Mucosa of gallbladder (tissue), 1 donor: Measurements from ENCODE around the gene LPP. TPM values are rescaled to one million over a fixed set of nuclear protein-coding genes. Genes with fewer than 3 reads are reported as not detected.

Experiments used
- DNase-seq: peaks from one replicate; pipeline ENCODE4 v3.0.0-alpha.2; 2020; ENCODE audit warnings: low spot score
- total RNA-seq: library from RNA; stranded (reverse); gene quantifications from one replicate; pipeline ENCODE4 v1.2.1, GENCODE V29; 2021
- donor health status: DM: no; HTN: no; CAD: no.

The LPP gene
- total RNA-seq, 1 donor from 2014 or later, result 478 TPM

DNA sequence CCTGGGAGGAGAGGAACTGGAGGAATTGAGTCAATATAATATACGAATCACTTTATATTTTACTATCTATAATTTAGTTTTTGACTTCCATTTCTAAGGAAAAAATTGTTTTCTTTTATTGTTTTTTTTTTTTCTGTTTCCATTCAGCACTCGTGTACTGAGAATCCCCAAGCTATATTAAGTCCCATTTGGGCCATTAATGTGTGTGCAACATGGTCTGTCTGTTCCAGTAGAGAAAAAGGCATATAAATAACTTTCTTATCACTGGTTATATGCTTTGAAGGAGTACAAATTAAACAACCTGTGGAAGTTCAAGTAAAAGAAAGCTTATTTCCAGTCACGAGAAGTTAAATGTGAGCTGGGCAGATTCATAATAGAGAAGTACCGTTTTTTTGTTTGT, 518.9 kb downstream of the LPP start:
- no peak for DNase-seq

DNA sequence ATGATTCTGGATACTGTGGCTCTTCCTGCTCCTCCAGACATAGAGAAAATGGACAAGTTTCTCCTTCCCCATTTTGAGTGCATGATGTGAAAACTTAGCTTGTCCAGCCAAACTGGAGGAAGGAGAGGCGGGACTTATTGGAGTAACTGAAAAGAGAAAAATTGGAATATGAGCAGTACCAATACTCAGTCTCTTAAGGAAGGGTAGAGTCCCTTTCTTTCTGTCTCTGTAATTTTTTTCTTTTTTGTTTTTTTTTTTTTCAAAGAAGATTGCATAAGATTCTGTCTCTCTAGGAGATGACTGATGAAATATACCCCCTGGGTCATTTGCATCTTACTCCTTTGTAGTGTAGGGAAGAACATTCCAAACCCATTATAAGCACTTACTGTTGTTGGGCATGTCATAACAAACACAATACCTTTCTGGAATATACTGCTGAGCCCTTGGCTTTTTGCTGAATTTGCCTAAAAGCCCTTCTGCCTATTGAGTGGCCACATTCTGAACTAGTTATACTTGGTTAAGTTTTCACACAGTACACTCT, 519.8 kb downstream of the LPP start:
- no peak for DNase-seq

DNA sequence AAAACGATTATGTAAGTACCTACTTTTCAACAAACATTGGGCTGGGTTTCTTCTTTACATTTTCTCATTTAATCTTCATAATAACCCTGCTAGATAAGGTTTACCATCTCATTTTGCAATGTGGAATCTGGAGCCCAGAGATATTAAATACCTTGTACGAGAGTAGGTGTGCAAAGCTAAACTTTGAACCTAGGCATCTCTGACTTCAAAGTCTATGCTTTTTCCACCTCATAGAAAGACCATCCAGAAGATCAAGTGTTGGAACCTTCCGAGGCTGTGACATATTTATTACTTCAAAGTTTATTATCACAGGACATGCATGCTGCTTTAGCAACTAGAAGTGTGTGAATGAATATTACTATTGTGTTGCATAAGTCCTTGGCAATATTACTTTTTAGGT, 520.6 kb downstream of the LPP start:
- no peak for DNase-seq

DNA sequence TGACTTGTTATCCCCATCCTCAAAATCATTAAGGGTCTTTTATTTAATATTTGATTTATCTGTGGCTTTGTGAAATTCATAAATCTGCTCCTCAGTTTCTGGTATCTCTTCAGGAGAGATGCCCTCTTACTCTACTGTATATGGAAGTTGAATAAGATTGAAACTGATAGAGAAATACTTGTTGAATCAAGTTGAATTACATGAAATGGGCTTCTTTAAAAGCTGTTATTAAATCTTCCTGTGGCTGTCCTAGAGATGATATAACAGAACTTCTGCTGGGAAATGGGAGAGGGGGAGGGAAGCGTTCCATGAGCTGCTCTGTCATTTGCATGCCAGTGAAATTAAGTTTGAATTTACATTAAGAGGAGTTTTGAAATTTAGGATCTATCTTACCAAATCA, 523.4 kb downstream of the LPP start:
- no peak for DNase-seq

DNA sequence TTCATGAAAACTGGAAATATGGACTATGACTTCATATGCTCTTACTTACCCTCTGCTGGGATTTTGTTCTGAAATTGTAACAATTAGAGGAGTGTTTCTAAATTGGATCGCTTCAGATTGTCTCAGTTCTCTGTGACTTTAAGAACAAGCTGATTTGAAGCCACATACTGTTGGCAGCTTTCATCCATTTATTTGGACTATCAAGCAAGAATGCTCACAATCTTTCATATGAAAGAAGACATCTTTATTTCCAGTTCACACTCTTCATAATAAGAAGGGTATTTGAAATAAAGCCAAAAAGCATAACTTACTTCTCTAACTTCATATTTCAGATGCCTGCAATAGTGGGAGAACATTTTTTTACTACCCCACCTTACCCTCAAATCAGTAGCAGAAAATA, 526.2 kb downstream of the LPP start:
- no peak for DNase-seq

DNA sequence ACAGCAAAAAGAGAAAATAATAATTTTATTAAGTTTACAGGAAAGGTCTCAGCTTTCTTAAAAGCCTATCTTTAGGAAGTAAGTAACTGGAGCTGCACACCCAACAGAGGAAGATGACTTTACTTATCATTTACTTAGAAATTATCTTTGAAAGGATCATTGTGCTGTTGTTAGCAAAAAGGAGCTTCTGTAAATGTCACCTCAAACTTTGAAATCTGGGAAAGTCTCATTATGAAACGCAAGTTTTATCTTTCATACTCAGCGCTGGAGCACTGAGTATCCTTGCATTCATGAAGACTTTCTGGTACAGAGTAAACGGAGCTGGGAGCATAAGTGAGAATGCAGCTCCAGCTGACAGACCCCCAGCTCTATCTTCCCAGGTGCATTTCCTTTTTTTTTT, 526.6 kb downstream of the LPP start:
- DNase-seq, result no peak

DNA sequence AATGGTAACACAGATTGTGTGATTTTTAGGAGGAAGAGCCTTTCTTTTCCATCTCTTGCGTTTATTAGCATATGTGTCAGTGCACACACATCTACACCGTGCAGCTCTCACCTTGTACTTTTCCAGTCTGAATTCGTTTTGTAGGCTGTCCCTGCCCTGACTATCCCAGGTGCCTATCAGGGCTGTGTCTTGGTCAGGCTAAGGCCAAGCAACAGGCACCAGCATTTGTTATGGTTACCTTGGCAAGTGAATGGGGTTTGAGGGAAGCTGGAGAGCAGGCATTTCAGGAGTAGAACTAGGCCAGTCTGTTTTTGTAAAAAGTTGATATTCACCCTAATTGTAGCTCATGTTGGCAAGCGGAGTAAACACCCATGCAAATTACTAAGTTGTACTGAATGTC, 528.4 kb downstream of the LPP start:
- no peak for DNase-seq

DNA sequence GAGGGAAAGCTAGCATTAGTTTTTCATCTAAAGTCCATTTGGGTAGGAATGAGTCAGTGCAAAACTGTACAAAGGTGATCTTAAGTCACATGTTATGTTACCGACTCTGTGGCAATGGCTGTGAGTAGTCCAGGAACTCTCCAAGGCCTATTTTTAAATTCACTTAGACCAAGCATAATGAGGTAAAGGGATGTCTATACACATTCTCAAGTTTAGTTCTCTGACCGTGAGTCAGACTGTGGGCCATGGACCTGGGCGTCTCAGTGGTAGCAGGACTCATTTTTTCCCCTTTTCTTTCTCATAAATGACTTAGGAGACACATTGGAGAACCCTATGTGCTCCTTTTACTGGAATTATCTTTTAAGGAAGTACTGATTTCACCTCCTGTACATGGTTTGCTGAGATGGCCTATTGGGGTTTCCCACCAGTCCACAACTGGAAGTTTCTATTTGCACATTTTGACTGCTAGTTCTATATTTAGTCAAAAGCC, 529.1 kb downstream of the LPP start:
- DNase-seq, result no peak

DNA sequence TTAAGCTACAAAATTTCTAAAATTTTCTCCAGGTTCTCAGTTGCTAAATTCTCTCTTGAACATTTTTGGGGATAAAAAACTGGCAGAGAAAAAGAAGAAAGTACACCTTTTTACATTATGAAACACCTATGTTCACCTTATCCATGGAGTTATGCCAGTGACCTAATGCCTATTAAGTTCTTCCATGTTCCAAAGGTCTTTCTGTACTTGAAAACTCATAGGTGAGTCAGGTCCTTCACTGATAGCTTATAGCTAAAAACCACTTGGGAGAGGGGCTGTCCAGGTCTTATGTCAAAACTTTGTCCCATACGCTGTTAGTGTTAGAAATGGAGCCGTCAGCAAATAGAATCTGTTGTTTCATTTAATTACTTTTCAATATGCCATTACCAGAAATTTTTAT, 530.3 kb downstream of the LPP start:
- no peak for DNase-seq

DNA sequence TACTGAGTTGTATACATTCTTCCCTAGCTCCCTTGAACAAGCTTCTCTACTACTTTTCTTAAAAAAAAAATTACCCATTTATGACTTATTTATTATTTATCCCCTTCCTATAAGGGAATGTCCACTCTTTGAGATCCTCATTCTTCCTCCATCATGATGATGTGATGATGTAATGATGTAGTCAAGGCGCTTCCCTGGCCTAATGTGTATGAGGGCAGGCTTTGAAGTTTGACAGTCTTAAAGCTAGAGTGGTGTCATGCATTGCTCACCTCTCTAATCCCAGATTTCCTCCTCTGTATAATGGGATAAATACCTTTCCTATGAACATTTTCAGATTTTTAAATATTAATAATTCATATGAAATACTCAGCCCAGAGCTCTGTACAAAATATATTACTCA, 531.8 kb downstream of the LPP start:
- no peak for DNase-seq

DNA sequence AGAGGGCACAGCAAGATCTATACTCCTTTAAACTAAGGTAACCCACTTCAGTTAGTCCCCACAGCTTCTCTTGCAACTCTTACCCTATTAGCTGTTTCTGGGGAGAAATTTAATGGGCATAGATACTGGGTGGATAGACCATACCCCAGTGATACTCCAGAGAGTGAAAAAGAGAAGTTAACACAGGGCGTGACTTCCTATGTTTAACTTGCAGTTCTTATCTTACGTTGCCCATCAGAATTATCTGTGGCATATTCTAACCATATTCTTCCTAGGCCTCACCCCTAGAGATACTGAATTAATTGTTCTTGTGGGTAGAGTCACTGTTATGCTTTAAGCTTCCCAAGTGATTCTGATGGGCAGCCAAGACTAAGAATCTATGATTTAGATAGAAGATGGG, 532.4 kb downstream of the LPP start:
- no peak for DNase-seq

DNA sequence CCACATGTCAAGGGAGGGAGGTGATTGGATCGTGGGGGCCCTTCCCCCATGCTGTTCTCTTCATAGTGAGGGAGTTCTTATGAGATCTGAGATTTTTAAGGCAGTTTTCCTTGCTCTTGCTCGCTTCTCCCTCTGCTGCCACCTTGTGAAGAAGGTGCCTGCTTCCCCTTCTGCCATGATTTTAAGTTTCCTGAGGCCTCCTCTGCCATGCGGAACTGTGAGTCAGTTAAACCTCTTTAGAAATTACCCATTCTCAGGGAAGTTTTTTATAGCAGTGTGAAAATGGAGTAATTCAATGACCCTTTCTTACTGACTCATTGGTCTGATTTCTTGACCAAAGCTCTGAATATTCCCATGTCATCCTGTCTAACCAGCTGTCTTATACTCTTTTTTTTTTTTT, 533.4 kb downstream of the LPP start:
- DNase-seq, result no peak

DNA sequence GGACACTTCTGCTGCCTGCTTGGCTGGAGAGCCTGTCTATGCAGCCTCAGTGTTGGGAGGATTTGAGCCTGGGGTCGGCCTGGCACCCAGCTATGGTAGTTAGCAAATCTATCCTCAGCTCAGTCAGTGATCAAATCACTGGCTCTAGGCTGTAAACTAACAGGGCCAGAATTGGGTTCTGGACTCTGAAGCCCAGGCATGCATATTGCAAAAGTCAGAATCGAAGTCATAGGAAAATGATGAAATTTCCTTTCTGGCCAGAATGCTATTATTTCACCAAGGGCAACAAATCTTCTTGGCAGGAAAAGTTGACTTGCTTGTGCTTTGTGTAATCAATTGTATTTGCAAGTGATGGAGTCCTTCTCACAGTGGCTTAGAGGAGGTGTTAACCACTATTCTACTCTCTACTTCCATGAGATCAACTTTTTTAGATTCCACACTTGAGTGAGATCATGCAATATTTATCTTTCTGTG, 535.2 kb downstream of the LPP start:
- DNase-seq, result no peak

DNA sequence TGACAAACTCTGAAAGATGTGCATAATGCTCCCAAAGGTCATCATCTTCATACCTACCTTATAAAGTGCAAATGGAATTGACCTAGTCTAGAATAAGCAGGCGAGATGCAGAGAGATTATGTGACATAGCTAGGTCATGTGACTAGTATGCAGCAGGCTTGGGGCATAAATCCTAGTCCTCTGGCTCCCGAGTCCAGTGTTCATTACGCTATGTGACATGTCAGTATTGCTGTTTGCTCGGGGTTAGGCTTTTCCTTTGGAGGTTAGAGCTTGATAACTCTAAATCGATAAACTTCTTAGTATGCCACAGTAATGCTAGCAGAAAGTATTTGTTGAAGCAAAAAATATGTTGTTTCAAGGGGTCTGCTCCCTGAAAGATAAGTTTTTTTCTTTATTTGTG, 536.1 kb downstream of the LPP start:
- no peak for DNase-seq

DNA sequence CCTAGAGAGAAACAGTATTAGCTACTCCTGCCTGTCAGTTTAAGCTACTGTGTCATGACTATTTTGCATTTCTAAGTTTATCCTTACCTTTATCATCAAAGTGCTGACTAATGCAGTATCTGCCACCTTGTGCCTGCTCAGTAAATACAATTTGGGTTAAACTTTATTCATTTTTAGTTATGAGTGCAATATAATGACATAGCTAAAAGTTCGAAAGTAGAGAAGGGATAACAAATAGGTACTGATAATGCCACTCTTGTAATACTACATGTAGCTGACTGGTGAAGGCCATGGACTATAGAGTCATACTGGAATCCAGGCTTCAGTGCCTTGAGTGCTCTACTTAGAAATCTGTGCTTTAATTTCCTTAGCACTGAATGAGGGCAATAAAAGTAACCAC, 537.0 kb downstream of the LPP start:
- no peak for DNase-seq

DNA sequence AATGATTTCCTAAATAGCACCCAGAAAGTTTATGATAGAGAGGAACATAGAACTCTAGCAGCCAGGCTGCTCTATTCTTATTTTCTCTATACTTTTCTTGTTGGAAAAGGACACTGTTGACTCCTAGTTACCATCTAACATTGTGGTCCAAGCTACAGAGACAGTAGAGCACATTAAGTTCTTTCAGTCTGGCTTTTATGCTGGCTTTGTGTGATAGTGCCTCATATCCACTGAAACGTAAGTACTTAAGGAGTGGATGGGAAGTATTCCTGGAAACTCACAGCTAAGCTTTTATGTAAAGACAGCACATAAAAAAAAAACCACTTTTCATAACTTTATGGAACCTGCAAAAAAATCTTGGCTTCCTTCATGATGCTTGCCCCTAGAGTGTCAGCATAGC, 537.7 kb downstream of the LPP start:
- no peak for DNase-seq

DNA sequence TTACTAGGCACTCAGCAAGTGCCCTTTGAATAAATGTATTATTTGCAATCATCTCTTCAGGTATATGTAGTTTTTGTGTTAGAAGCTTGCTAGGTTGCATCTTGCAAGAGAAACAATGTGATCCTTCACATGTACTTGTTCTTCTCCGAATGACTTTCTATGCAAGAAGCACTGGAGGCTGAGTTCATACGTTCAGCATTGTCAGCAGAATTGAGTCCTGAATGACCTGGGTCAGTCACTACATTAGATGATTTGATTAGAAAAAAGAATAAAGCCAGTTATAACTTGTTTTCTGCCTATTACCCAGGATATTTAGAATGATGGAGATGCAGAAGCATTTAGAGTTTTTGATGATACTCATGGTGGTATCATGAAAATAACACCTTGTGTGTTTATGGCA, 538.7 kb downstream of the LPP start:
- no peak for DNase-seq

DNA sequence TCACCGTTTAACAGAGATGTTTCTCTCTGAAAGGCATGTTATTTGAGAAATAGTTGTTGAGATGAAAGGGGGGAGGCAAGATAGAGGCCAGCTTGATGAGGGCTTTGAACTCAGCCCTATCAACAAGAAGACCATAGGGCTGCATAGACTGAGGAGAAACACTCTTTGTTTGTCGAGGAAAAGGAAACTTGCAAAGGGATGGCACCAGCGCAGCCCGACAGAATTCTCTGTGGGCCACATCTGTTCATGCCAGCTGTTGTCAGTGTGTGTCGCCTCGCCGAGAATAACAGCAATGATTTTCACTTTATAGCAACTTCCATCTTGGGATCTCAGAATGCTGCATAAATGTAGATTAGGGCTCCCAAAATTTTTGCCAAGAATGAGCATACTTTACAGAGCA, 539.5 kb downstream of the LPP start:
- DNase-seq, result no peak

DNA sequence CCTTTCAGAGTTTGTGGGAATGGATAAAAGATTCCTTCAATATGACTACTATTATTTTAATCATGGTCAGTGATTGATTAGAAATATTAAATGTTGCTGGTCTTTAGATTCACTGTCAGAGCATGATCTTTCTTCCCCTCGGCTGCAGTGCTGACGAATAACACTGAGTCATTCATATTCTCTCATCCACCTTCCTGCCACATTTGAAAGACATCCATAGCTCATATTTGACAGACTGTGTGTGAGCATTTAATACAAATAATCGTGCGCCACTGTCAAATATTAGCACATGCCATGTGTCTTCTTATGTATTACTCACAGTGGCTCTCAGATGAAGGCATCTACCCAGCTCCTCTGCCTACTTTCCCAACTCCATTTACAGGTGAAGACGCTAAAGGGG, 541.3 kb downstream of the LPP start:
- no peak for DNase-seq

DNA sequence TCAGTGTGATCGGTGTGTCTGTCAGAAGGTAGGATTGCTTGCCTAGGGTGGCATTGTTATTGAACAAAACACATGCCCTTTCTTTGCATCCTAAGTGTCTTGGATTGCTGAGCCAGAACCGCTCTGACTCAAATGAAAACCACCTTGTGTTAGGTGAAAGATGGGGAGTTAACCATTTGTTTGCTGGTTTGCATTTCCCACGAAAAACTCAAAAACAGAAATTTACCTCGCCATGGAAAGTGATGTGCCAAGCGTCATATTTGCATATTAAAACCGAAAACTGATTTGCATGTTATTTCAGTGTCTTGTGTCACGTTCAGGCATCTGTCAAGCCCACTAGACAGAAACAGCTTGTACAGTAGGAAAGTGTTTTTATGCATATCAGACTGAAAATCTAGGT, 543.2 kb downstream of the LPP start:
- no peak for DNase-seq

DNA sequence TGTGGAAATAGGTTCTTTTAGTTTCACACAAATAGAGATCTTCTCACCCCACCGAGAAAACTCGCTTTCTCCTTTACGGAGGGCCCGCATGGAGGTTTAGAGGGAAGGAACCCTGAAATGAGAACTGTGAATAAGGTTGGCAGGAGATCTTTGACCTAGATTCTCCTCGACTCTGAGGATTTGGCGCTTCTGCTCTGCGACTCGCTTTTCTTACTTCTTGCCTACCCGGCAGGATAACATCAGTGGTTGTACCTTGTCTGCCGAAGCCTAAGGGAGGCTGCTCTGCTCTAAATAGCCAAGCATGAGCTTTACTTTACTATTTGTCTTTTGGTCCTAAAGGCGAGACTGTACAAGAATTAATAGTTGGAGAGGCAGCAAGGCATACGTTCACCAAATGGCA, 544.5 kb downstream of the LPP start:
- no peak for DNase-seq

DNA sequence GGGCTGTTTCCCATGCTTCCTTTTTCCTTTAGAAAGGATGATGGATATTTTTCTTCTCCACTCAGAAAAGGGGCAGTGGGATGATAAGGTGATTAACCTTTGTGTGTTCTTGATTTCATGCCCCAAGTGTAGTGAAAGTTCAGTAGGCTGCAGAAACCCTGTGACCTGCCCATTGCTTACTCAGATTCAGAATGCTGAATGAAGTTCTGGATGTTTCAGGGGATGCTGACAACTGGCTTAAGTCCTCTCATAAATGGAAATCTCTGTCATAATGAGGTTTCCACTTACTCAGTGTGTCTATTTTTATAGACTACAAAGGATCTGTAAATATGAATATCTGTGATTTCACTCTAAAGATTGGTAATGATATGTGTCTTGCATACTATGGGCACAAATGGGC, 546.5 kb downstream of the LPP start:
- DNase-seq, result no peak

DNA sequence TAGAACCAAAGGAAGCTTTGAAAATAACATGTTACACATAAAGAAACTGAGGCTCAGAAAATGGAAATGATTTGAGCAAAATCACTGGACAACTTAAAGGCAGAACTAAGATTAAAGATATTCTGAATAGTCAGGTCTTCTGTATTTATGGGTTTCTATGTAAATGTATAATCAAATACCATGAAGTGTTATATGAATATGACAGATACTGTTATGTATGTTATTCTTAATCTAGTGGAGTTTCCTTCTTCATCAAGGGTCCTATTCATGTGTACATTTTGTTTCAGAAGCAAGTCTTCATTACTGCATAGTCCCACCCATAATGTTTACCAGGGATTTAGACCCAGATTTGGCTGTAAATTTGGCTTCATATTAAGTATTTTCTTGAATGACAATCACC, 547.0 kb downstream of the LPP start:
- no peak for DNase-seq

DNA sequence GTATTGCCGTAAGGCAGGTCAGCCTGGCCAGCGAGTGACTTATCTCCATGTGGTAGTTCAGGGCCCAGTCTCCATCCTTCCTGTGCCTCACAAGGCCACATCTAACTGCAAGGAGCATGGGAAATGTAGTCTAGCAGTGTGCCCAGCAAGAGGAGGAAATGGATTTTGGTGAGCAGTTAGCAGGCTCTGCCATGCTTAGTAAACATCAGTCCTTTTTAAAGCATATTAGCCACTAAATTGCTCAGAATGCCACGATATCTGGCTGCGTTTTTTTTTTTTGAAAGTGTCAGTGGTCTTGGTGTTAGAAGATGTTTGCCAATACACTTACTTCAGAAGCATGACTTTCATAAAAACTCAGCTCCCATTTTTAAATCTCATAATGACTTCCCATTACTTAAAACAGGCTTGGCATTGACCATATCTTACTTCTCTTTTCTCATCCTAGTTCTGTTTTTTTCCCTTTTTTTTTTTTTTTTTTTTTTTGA, 547.6 kb downstream of the LPP start:
- no peak for DNase-seq
